ENCODE data around the gene ITPRIPL2.
A peak's percentile ranks its signal among the peaks of the same experiment; 100 is the strongest.

The ITPRIPL2 gene

GRCh38 chr16:19164285-19164684 lies 50.5 kb downstream of the ITPRIPL2 start:
- no peak for DNase-seq
- Histone ChIP-seq H3K9me3 (no peaks in the 10 kb centered on the region), H3K36me3 (no peaks in the 10 kb centered on the region), H3K4me1 (no peaks in the 10 kb centered on the region), H3K27me3 (peaks cover 5% of the 10 kb centered on the region), H3K4me3 (ENCODE audit: low read depth, low read length) (no peak overlapping the region)
- no peak for TF ChIP-seq CTCF (IDR thresholded peaks at IDR 0.05; ENCODE audit: low read depth, low read length)

GRCh38 chr16:19165101-19165500 lies 51.3 kb downstream of the ITPRIPL2 start:
- no peaks in the 10 kb centered on the region for H3K9me3 ChIP-seq
- peaks cover 8% of the 10 kb centered on the region for H3K27me3 ChIP-seq
- no peaks in the 10 kb centered on the region for H3K4me1 ChIP-seq
- TF ChIP-seq CTCF (IDR thresholded peaks at IDR 0.05; ENCODE audit: low read depth, low read length), result no peak
- H3K36me3 ChIP-seq, result no peaks in the 10 kb centered on the region
- no peak for DNase-seq
- no peak overlapping the region for H3K4me3 ChIP-seq (ENCODE audit: low read depth, low read length)

DNA sequence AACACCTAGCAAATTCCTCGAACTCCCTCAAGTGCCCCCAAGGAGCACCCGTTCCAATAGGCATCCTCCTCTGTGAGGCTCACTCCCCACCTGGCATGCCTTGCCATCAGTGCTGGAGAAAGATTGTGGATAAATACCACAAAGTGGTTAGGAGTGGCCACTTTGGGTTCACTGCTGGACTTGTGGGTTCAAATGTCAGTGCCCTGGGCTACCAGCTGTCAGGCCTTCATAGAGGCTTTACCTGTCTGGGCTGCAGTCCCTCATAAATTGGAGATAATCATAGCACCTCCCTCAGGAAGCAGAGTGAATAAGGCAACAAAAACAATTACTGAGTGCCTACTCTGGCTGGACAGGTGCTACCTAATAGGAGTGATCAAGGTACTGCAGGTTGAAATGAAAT lies 52.7 kb downstream of the ITPRIPL2 start:
- no peaks in the 10 kb centered on the region for H3K4me1 ChIP-seq
- no peaks in the 10 kb centered on the region for H3K36me3 ChIP-seq
- no peak overlapping the region for H3K4me3 ChIP-seq (ENCODE audit: low read depth, low read length)
- no peak for DNase-seq
- no peak for TF ChIP-seq CTCF (IDR thresholded peaks at IDR 0.05; ENCODE audit: low read depth, low read length)
- H3K27me3 ChIP-seq, result peaks cover 8% of the 10 kb centered on the region
- no peaks in the 10 kb centered on the region for H3K9me3 ChIP-seq

- no peaks in the 10 kb centered on the region for H3K36me3 ChIP-seq
- H3K4me1 ChIP-seq, result no peaks in the 10 kb centered on the region
- peak; percentile 73 for DNase-seq
- peaks cover 8% of the 10 kb centered on the region for H3K27me3 ChIP-seq
- TF ChIP-seq CTCF (IDR thresholded peaks at IDR 0.05; ENCODE audit: low read depth, low read length), result peak; percentile 42
- H3K9me3 ChIP-seq, result no peaks in the 10 kb centered on the region
- peak within 1 kb of the TSS; percentile 47 for H3K4me3 ChIP-seq (ENCODE audit: low read depth, low read length)
Measured at GRCh38 chr16:19167710-19168370, 54.1 kb downstream of the ITPRIPL2 start, which contains the start of gene SYT17. SYT17 (plus strand) TSS chr16:19168240; CDS start chr16:19168647, 407 bp downstream.

DNA sequence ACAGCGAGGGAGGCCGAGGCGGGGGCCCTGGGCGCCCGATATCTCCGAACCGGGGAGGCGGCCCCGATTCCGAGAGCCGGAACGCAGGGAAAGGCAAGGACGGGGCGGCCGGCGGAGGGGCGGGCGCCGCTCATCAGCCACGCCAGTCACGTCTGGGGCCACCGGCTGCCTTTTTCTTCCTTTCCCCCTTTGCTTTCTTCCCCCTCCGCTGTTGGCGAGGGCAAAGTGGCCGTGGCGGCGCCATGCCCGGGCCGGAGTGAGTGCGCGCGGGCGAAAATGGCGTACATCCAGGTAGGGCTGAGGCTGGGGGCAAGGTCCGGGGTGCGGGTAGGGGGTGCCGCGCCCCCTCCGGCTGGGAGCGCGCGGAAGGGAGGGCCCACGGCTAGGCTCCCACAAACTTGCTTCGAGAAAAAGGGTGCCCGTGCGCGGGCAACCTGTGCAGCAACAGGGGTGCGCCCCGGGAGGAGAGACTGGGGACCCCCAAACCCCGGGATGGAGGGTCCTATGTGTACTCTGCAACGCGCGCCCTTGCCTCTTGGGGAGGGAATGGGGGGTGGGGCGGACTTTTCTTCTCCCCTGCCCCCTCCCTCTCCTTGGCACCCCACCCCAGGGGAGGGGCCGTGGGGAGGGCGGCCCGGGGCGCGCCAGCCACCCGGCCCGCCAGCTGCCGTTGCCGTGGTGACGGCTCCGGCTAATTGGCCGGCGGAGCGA lies 54.8 kb downstream of the ITPRIPL2 start:
- Histone ChIP-seq H3K4me1 (no peaks in the 10 kb centered on the region), H3K36me3 (no peaks in the 10 kb centered on the region), H3K9me3 (no peaks in the 10 kb centered on the region), H3K27me3 (peaks cover 8% of the 10 kb centered on the region), H3K4me3 (ENCODE audit: low read depth, low read length) (peak overlapping the region; percentile 47)
- DNase-seq, result peak; percentile 62
- no peak for TF ChIP-seq CTCF (IDR thresholded peaks at IDR 0.05; ENCODE audit: low read depth, low read length)

GRCh38 chr16:19169082-19169639 lies 55.4 kb downstream of the ITPRIPL2 start:
- Histone ChIP-seq H3K9me3 (no peaks in the 10 kb centered on the region), H3K36me3 (no peaks in the 10 kb centered on the region), H3K4me3 (ENCODE audit: low read depth, low read length) (peak overlapping the region; percentile 47), H3K4me1 (no peaks in the 10 kb centered on the region), H3K27me3 (peaks cover 8% of the 10 kb centered on the region)
- no peak for TF ChIP-seq CTCF (IDR thresholded peaks at IDR 0.05; ENCODE audit: low read depth, low read length)
- no peak for DNase-seq
